ENCODE data around the gene PLCG2. TPM values are rescaled to one million over a fixed set of nuclear protein-coding genes. Genes with fewer than 3 reads are reported as not detected.

Gene PLCG2
- total RNA-seq, 2 donors from 2014 or later: 16.7 to 20.0 TPM

DNA sequence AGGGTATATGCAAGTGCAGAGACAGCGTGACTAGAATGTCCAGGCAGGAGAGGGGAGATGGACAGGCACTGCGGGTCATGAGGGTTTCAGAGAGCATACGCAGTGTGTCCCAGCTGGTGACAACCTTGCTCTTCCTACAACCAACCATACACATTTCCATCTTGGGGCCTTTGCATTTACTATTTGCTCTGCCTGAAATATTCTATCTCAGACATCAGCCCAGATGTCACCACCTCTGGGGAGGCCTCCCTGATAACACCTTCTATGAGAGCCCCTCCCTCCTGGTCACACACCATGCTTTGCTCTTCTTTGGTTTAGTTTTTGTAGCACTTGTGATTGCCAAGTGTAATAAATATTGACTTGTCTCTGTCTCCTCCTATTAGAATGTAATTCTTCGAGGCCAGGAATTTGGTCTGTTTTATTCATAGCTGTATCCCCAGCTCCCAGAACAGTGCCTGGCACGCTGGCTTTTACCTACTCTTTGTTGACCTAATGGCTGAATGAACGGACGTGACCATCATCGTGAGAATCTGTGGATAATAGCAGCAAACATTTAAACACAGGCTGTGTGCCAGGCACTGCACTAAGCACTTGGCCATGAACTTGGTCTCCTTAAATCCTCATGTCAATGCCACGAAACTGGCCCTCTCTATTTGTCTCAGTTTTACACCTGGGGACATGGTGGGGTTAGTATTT lies 51.9 kb downstream of the PLCG2 start:
- DNase-seq (no peak), ATAC-seq (no peak)
- intact Hi-C loops (cut with DNase I, micrococcal nuclease): no loop called here

GRCh38 chr16:81831722-81832126 lies 52.6 kb downstream of the PLCG2 start:
- DNase-seq (peak; percentile 47 to 78), ATAC-seq (peak; percentile 48)
- intact Hi-C loops (cut with DNase I, micrococcal nuclease): no loop called here

DNA sequence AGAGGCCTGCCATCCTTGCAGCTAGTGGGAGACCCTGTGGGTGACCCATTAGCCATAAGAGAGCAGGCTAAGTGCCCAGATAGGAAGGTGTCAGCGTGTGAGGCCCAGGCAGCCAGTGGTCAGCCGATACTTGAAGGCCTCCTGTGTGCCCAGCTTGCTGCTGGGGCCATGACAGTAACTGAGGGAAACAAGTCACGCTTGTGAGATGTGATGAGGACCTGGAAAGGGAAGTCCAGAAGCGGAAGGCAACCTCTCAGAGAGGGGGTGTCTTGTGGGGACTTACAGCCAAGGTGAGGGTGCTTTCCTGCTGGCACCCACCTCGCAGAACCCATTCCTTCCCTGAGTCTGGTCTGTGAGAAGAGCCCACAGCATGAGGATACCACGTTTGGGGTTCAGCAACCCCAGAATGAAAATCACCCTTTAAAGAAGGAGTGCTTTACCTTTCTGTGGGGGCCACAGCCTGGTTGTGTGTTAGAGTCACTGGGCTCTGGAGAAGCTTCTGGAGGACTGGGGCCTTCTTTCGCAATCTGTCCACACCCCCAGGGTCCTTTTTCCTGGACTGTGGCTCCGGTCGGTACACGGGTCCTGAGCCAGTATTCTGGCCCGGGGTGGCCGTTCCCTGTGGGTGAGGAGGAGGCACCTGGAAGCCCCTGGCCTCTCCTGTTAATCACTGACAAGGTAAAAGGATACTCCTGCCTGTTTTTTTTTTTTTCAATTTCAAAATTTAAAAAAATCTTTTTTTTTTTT lies 53.9 kb downstream of the PLCG2 start:
- DNase-seq (no peak), ATAC-seq (no peak)
- intact Hi-C loops (cut with DNase I, micrococcal nuclease): no loop called here

DNA sequence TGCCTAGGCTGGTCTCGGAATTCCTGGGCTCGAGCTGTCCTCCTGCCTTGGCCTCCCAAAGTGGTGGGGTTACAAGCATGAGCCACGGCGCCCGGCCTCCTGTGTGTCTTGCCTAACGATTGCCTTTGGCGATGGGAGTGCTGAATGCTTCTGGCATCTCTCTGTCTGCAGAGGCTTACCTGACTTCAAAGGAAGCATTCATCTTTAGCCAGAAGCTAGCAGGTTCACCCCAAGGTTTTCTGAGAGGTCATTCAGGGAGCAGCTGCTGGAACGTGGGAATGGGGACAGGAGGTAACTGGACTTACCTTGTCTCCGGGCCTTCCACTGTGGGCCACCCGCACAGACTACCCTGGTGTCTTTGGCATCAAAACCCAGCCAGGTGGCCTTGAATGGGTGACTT lies 54.7 kb downstream of the PLCG2 start:
- intact Hi-C loops (cut with DNase I, micrococcal nuclease): no loop called here
- DNase-seq: no peak
- no peak for ATAC-seq

GRCh38 chr16:81834868-81835267 lies 55.8 kb downstream of the PLCG2 start:
- ATAC-seq: no peak
- intact Hi-C loops (cut with DNase I, micrococcal nuclease): no loop called here
- DNase-seq: no peak

- ATAC-seq (no peak), DNase-seq (no peak)
- intact Hi-C loops (cut with DNase I, micrococcal nuclease): no loop called here
Measured at GRCh38 chr16:81836279-81837054, 57.4 kb downstream of the PLCG2 start.

DNA sequence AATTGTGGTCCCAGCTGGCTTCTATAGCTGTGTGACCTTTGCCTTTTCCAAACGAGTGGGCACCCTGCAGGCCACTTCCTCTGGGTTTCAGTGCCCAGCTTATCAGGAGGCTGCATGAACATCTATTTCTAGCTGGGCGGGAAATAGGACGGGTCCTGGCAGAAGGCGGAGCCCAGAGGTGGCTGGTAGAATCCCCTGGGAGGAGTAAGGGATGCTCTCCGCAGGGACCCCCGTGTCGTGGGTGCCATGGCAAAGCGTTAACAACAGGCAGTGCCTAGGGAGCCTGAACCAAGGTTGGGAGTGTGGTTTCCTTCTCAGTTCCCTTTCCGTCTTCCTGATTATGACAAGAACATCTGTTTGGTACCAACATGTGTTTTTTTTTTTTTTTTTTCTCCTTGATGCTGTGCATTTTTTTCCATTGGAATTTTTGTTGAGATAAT lies 58.2 kb downstream of the PLCG2 start:
- ATAC-seq: no peak

DNA sequence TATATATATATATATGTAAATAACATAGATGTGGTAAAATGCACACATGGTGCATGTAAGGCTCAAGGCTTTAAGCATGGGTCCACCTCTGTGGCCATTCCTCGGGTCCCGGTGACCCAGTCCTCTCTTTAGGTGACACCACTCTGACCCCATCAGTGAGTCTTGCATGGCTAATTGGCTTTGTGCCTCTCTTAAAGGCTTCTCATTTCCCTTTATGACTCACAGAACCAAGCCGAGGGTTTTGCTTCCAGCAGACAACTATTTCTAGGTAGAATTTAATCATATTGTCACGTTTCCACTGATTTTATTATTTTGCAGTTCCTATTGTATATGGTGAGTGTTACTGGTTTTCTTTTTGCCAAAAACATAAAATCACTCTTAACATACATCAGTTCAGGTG lies 59.7 kb downstream of the PLCG2 start:
- DNase-seq: no peak
- intact Hi-C loops (cut with DNase I, micrococcal nuclease): no loop called here
- no peak for ATAC-seq

More for the DNA sequence above, 58.2 kb downstream of the PLCG2 start:
- intact Hi-C loops (cut with DNase I, micrococcal nuclease): no loop called here
- no peak for DNase-seq

DNA sequence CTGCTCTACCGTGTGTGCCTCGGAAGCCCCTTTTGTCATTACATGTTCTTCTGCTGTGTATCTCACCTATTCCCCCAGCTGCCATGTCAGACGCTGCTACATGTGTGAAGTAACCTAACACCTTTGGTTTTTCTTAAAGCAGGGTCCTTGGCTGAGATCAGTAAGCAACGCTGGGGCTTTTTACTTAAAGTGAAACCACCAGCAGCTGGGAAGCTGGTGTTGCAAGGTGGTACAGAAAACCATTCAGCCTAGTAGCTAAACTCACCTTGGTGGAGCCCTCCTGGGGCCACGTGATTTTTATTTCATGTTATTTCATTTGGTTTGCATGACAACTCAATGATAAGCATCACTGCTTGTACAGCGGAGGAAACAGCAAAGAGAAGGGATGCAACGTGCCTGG lies 62.6 kb downstream of the PLCG2 start:
- DNase-seq (no peak), ATAC-seq (no peak)
- intact Hi-C loops (cut with DNase I, micrococcal nuclease): no loop called here

GRCh38 chr16:81842564-81843242 lies 63.6 kb downstream of the PLCG2 start:
- ATAC-seq: no peak
- DNase-seq: no peak
- intact Hi-C loops (cut with DNase I, micrococcal nuclease): no loop called here

GRCh38 chr16:81843243-81843582 lies 64.1 kb downstream of the PLCG2 start:
- DNase-seq (no peak), ATAC-seq (no peak)
- intact Hi-C loops (cut with DNase I, micrococcal nuclease): no loop called here

GRCh38 chr16:81843683-81844082 lies 64.6 kb downstream of the PLCG2 start:
- no peak for ATAC-seq
- DNase-seq: no peak
- intact Hi-C loops (cut with DNase I, micrococcal nuclease): no loop called here

GRCh38 chr16:81846105-81846504 lies 67.0 kb downstream of the PLCG2 start:
- ATAC-seq (no peak), DNase-seq (no peak)

DNA sequence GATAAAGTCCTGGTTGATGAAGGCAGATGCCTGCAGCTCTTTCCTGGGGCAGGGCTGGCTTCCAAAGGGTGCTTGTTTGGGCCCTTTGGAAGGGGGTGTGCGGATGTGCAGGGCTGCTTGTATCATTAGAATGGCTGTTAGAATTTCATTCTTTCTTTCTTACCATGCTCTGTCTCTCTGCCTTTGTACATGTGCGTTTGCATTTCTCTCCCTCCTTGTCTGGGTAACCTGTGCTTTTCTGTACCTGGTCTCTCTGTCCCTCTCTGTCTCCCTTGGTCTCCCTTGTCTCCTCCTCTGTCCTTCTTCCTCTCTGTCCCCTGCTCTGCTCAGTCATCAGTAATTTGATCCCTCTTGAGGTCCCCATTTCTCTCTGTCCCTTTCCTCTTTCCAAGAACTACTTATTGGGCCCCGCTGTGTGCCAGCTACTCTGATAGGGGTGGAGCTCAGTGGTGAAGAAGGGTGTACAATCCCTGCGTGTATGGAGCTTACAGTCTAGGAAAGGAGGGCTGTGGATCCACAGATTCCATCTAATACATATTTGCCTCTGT lies 69.3 kb downstream of the PLCG2 start:
- ATAC-seq: no peak
- DNase-seq: no peak
- intact Hi-C loops (cut with DNase I, micrococcal nuclease): no loop called here

More at GRCh38 chr16:81846105-81846504, 67.0 kb downstream of the PLCG2 start:
- intact Hi-C loops (cut with DNase I, micrococcal nuclease): no loop called here

DNA sequence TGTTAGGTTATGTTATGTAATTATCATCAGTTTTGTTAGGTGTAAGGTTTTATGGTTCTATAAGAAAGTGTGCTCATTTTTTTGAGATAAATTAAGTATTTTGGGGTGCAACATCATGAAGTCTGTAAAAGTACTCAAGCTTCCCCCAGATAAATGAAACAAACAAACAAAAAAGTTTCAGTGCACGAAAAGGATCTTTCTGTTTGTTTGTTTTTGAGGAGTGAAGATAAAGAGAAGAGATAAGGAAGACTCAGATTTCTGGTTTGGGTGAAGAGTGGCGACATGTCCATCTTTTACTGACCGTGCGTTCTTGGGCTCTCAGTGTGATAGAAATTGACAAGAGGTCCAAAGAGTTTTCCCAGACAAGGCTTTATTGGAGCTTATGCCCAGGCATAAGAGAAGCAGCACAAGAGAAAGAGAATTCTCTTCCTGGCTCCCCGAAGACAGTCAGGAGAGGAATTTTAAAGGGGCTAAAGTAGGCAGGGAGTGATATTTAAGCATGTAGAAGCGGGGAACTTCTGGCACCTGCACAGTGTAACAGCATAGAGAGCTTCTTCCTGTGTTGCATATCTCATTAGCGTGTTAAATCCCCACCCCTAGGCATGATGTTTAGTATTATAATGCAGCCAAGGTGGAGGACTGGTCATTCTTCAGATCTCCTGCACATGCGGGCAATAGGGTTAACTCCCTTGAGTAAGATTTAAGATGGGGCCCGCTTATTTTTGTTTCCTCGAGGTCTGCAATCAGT lies 71.3 kb downstream of the PLCG2 start:
- intact Hi-C loops (cut with DNase I, micrococcal nuclease): no loop called here
- no peak for ATAC-seq
- DNase-seq: no peak

GRCh38 chr16:81852347-81852746 lies 73.3 kb downstream of the PLCG2 start:
- DNase-seq: no peak
- intact Hi-C loops (cut with DNase I, micrococcal nuclease): no loop called here
- ATAC-seq: no peak

GRCh38 chr16:81855552-81856153 lies 76.6 kb downstream of the PLCG2 start:
- DNase-seq: no peak
- ATAC-seq: no peak
- intact Hi-C loops (cut with DNase I, micrococcal nuclease): no loop called here

Measured in left colon (tissue), 2 donors.